K562 (cell line): Measurements from ENCODE around the gene EPN2. TPM values are rescaled to one million over a fixed set of nuclear protein-coding genes. Genes with fewer than 3 reads are reported as not detected.

Experiments used
- ATAC-seq: fragments of 200-7000 bp; cut with Tn5 transposase; 3 replicates; pipeline ENCODE4 v1.9.1; 2020; ENCODE audit warnings: moderate library complexity
- BruUV-seq: library from RNA; stranded (reverse); fragments of 400-500 nt; replicated peaks from 2 replicates; lab custom pipeline; 2021; lab: Mats Ljungman, UMichigan
- CTCF ChIA-PET: fragments of 300-600 bp; formaldehyde crosslinking; extraction: SDS; loops from one replicate; lab custom pipeline; 2021; ENCODE audit warnings: low intra/inter-chr PET ratio; lab: Yijun Ruan, JAX
- POLR2A ChIA-PET: fragments of 300-600, 350-650 bp; sonication (Branson Sonifier 250); formaldehyde crosslinking; extraction: SDS; loops from one replicate; lab custom pipeline; 2021; ENCODE audit warnings: antibody characterized with exemption, inconsistent platforms; lab: Yijun Ruan, JAX
- DNase-seq, 4 experiments: peaks; one replicate each; pipeline versions ENCODE4 v3.0.0 to v3.0.0-alpha.2; 2011 to 2018; ENCODE audit warnings: low spot score in 3 of 4, mixed read lengths in 3 of 4; ENCODE audit errors: extremely low read depth in 1 of 4
- FAIRE-seq: peaks from 2 replicates; lab custom pipeline; 2011; peaks lifted over from hg19 to GRCh38; lab: Jason Lieb, UNC
- H2AFZ ChIP-seq: 2 replicates; pipeline ENCODE4 v1.6.0; 2011; ENCODE audit warnings: low read depth, low read length, control low read depth, inconsistent platforms
- H3K27ac ChIP-seq: fragments of 200-600 bp; 3 replicates; pipeline ENCODE4 v1.8.0; 2011; ENCODE audit warnings: low read depth, mild to moderate bottlenecking, control low read depth, inconsistent platforms, low read length, moderate library complexity, mixed read lengths; ENCODE audit errors: extremely low read depth
- H3K27me3 ChIP-seq, 2 experiments: fragments of 300-600 bp in 1 of 2; 2 replicates in 1 of 2; 3 replicates in 1 of 2; pipeline versions ENCODE4 v1.6.0 to v1.8.0; 2011; ENCODE audit warnings: inconsistent platforms in 2 of 2, low read length in 2 of 2, mild to moderate bottlenecking in 1 of 2, mixed read lengths in 1 of 2, moderate library complexity in 1 of 2; ENCODE audit not compliant: control insufficient read depth in 2 of 2, insufficient read depth in 2 of 2
- H3K36me3 ChIP-seq: fragments of 300-600 bp; 3 replicates; pipeline ENCODE4 v1.8.0; 2011; ENCODE audit warnings: mild to moderate bottlenecking, low read length, inconsistent platforms; ENCODE audit not compliant: control insufficient read depth, insufficient read depth
- H3K4me1 ChIP-seq, 2 experiments: fragments of 200-600 bp in 1 of 2; replicated peaks in 1 of 2; 2 replicates in 1 of 2; 3 replicates in 1 of 2; pipeline versions ENCODE4 v1.5.1 to v1.8.0; 2011; ENCODE audit warnings: inconsistent platforms in 2 of 2, low read length in 2 of 2, mild to moderate bottlenecking in 1 of 2, mixed read lengths in 1 of 2, moderate library complexity in 1 of 2; ENCODE audit not compliant: control insufficient read depth in 2 of 2, insufficient read depth in 2 of 2
- H3K4me2 ChIP-seq: 2 replicates; pipeline ENCODE4 v1.6.1; 2011; ENCODE audit warnings: low read length, control low read depth, inconsistent platforms, mixed read lengths; ENCODE audit not compliant: insufficient read depth
- H3K4me3 ChIP-seq: fragments of 200-600 bp; sonication (generic), shearing (Covaris generic); 2 replicates; pipeline ENCODE4 v1.5.1; 2016; ENCODE audit warnings: control low read depth, inconsistent platforms
- H3K79me2 ChIP-seq: fragments of 200-600 bp; 3 replicates; pipeline ENCODE4 v1.8.0; 2011; ENCODE audit warnings: low read length, inconsistent platforms; ENCODE audit not compliant: control insufficient read depth, insufficient read depth
- H3K9ac ChIP-seq, 2 experiments: 2 replicates each; pipeline versions ENCODE4 v1.6.0 to v1.6.1; 2011; ENCODE audit warnings: low read depth in 2 of 2, low read length in 2 of 2, control low read depth in 1 of 2, inconsistent platforms in 1 of 2, mild to moderate bottlenecking in 1 of 2, mixed read lengths in 1 of 2; ENCODE audit not compliant: insufficient read depth in 1 of 2
- H3K9me1 ChIP-seq: one replicate; pipeline ENCODE4 v1.6.0; 2011; ENCODE audit warnings: inconsistent platforms, mild to moderate bottlenecking, low read length, moderate library complexity; ENCODE audit not compliant: control insufficient read depth, insufficient read depth
- H3K9me3 ChIP-seq: replicated peaks from 2 replicates; pipeline ENCODE4 v1.5.1; 2011; ENCODE audit warnings: low read depth, low read length, inconsistent platforms; ENCODE audit not compliant: control insufficient read depth, insufficient read depth
- H4K20me1 ChIP-seq: replicated peaks from 2 replicates; pipeline ENCODE4 v1.6.1; 2011; ENCODE audit warnings: low read length, inconsistent platforms, mixed read lengths; ENCODE audit not compliant: control insufficient read depth, insufficient read depth
- ARNT ChIP-seq, 2 experiments: fragments of 450-650 bp; IDR thresholded peaks; 2 replicates each; pipeline ENCODE4 v1.6.1; 2016; ENCODE audit warnings: mild to moderate bottlenecking in 1 of 2
- CEBPG ChIP-seq, 3 experiments: fragments of 200-800 bp in 1 of 3; sonication (Bioruptor generic) in 1 of 3; sonication (generic) in 1 of 3; formaldehyde crosslinking in 1 of 3; IDR thresholded peaks in 2 of 3; conservative IDR thresholded peaks in 1 of 3; 2 replicates each; pipeline versions ENCODE4 v1.6.1 to v1.8.0; 2016 to 2022; ENCODE audit warnings: missing compliant biosample characterization in 2 of 3, missing genetic modification characterization in 2 of 3, mild to moderate bottlenecking in 1 of 3, missing genetic modification reagents in 1 of 3
- CTBP1 ChIP-seq: fragments of 450-650 bp; IDR thresholded peaks from 2 replicates; pipeline ENCODE4 v1.6.1; 2016; ENCODE audit warnings: borderline replicate concordance
- ESRRB ChIP-seq: fragments of 250-450 bp; sonication (Bioruptor Pico); IDR thresholded peaks from 2 replicates; pipeline ENCODE4 v1.5.0; 2020; ENCODE audit warnings: mild to moderate bottlenecking, moderate library complexity, borderline replicate concordance
- HBP1 ChIP-seq: fragments of 450-650 bp; formaldehyde crosslinking; IDR thresholded peaks from 2 replicates; pipeline ENCODE4 v1.4.0; 2022; ENCODE audit warnings: missing genetic modification characterization
- MECOM ChIP-seq: fragments of 250-450 bp; sonication (Bioruptor Pico); IDR thresholded peaks from 2 replicates; pipeline ENCODE4 v1.8.0; 2022; ENCODE audit warnings: inconsistent platforms
- PTRF ChIP-seq: fragments of 450-650 bp; IDR thresholded peaks from 2 replicates; pipeline ENCODE4 v1.6.1; 2016; ENCODE audit warnings: mild to moderate bottlenecking, missing genetic modification characterization, missing compliant biosample characterization
- RNF2 ChIP-seq: sonication (generic); IDR thresholded peaks from 2 replicates; pipeline ENCODE4 v1.6.1; 2016
- RREB1 ChIP-seq: fragments of 250-450 bp; sonication (Bioruptor Pico); IDR thresholded peaks from 2 replicates; pipeline ENCODE4 v1.4.0; 2020
- SIN3B ChIP-seq: fragments of 450-650 bp; IDR thresholded peaks from 2 replicates; pipeline ENCODE4 v1.6.1; 2017; ENCODE audit warnings: low read depth, mild to moderate bottlenecking, moderate library complexity
- SMC3 ChIP-seq: conservative IDR thresholded peaks from 2 replicates; pipeline ENCODE4 v1.6.1; 2011; ENCODE audit warnings: low read depth, low read length, improper control_type of control experiment; ENCODE audit not compliant: insufficient read depth
- TEAD4 ChIP-seq, 2 experiments: sonication (generic) in 1 of 2; formaldehyde crosslinking in 1 of 2; IDR thresholded peaks; 2 replicates each; pipeline versions ENCODE4 v1.6.1 to v1.8.0; 2012 to 2022; ENCODE audit warnings: borderline replicate concordance in 1 of 2, inconsistent platforms in 1 of 2, low read length in 1 of 2, mild to moderate bottlenecking in 1 of 2, missing genetic modification reagents in 1 of 2
- ZNF197 ChIP-seq: fragments of 200-800 bp; sonication (Bioruptor generic); IDR thresholded peaks from 2 replicates; pipeline ENCODE4 v1.6.1; 2016; ENCODE audit warnings: low read depth, missing genetic modification characterization, missing compliant biosample characterization
- ZNF263 ChIP-seq: sonication (generic); formaldehyde crosslinking; IDR thresholded peaks from 2 replicates; pipeline ENCODE4 v1.8.0; 2022; ENCODE audit warnings: mild to moderate bottlenecking, missing genetic modification reagents, borderline replicate concordance
- ZNF324 ChIP-seq: fragments of 250-450 bp; sonication (Bioruptor Pico); IDR thresholded peaks from 2 replicates; pipeline ENCODE4 v1.4.0; 2020; ENCODE audit warnings: mild to moderate bottlenecking
- WGBS: fragments of 100-300 bp; shearing (Covaris generic); methylation state at CpG from one replicate; pipeline ENCODE4 v1.1.6; 2016; ENCODE audit warnings: low coverage, mixed read lengths; ENCODE audit not compliant: insufficient coverage; ENCODE audit errors: missing lambda C conversion rate; 5-methylcytosine and 5-hydroxymethylcytosine counted together
- in situ Hi-C: fragments of 300-500 bp; cut with MboI; formaldehyde crosslinking; loops from 4 replicates; pipeline ENCODE4 v1.15.0; 2018; ENCODE audit warnings: inconsistent platforms, mixed read lengths
- intact Hi-C: fragments of 100-400 bp; cut with micrococcal nuclease; formaldehyde crosslinking; loops from 2 replicates; pipeline ENCODE4 v1.14.2; 2022
- polyA plus RNA-seq, 8 experiments: library from polyadenylated mRNA; depleted of rRNA in 4 of 8; stranded (reverse) in 5 of 8; unstranded in 3 of 8; fragments of >200 nt; fragmentation: Nextera tagmentation in 2 of 8; fragmentation: Illumina TruSeq in 1 of 8; extraction: Ambion mirVana in 2 of 8; extraction: Trizol in 1 of 8; gene quantifications; 2 replicates each; pipeline versions ENCODE4 v1.2.1 to v1.2.3, GENCODE V29; 2011 to 2014; ENCODE audit warnings: inconsistent platforms in 1 of 8, missing spikeins in 1 of 8
- total RNA-seq, 7 experiments: library from RNA; depleted of rRNA in 6 of 7; stranded (reverse); fragments of >200 nt in 6 of 7; fragmentation: Illumina TruSeq in 2 of 7; extraction: Trizol in 2 of 7; gene quantifications; 2 replicates each; pipeline versions ENCODE4 v1.2.1 to v1.2.3, GENCODE V29; 2011 to 2021; ENCODE audit warnings: low replicate concordance in 1 of 7

Gene EPN2
- total and polyA plus RNA-seq, 9 of the 15 experiments (the other 6 are each of a cell fraction or from before 2014, with no cell fraction given) = 1.0 to 12.9 (median 8.9) TPM

- no peaks in the 10 kb centered on the region for H3K27me3 ChIP-seq
- peaks cover 4% of the 10 kb centered on the region for H3K9me1 ChIP-seq
- CTCF ChIA-PET = no interaction called here
- intact Hi-C loops = no loop called here
- H3K9ac ChIP-seq = no peak overlapping the region; a peak in 1 of 4 replicates
- POLR2A ChIA-PET = interaction anchor here (2.2 kb wide), 1 partner anchor 14 kb away, joined by 9 read pairs; no protein-coding TSS in a partner anchor
- no peaks in the 10 kb centered on the region for H3K79me2 ChIP-seq
- no peaks in the 10 kb centered on the region for H3K9me3 ChIP-seq
- WGBS = 51% methylated on average over 4 of the region's 5 CpGs
- H3K4me2 ChIP-seq = no peak overlapping the region
- no peak overlapping the region for H3K4me3 ChIP-seq
- H3K4me1 ChIP-seq = peaks cover 5 to 6% of the 10 kb centered on the region in 2 experiments; a peak in 3 of 5 replicates
- no peaks in the 10 kb centered on the region for H4K20me1 ChIP-seq
- H2AFZ ChIP-seq = no peak overlapping the region
- DNase-seq = no peak
- in situ Hi-C loops = no loop called here
- H3K36me3 ChIP-seq = 0 out of 3 replicates have a peak, but pooled peaks cover 2% of the 10 kb centered on the region
- no peak for ATAC-seq
- no peak overlapping the region for H3K27ac ChIP-seq
- TF ChIP-seq ZNF324 (CRISPR knock-in tag) (no peak), RREB1 (CRISPR knock-in tag) (no peak), CTBP1 (no peak), HBP1 (CRISPR knock-in tag) (no peak), CEBPG (CRISPR knock-in tag; IDR thresholded peaks at IDR 0.05) (no peak), CEBPG (tag; conservative IDR thresholded peaks at IDR 0.05 in 1 of 2, IDR thresholded peaks at IDR 0.05 in 1 of 2) (no peak), ARNT (IDR thresholded peaks at IDR 0.05) (no peak), TEAD4 (IDR thresholded peaks at IDR 0.05; ENCODE audit: low read length) (no peak), TEAD4 (CRISPR knock-in tag; IDR thresholded peaks at IDR 0.05; ENCODE audit: borderline replicate concordance) (no peak), ZNF197 (CRISPR knock-in tag) (no peak), RNF2 (no peak), PTRF (no peak), ZNF263 (CRISPR knock-in tag) (no peak), ESRRB (CRISPR knock-in tag) (no peak), MECOM (CRISPR knock-in tag) (no peak), SIN3B (no peak), SMC3 (no peak)
- no TSS peak for BruUV-seq
- FAIRE-seq = no peak
Observed at GRCh38 chr17:19320876-19321275, 83.7 kb downstream of the EPN2 start.
